Left lung (tissue), 10 donors: Measurements from ENCODE around the gene ADGRG6. TPM values are rescaled to one million over a fixed set of nuclear protein-coding genes. Genes with fewer than 3 reads are reported as not detected.
"Not testable (repeated sequence)": the region's sequence is repeated elsewhere in the genome, so short reads cannot be mapped to it uniquely, and the experiment has no call there.

Experiments
- ATAC-seq: fragments of 200-7000 bp; cut with Tn5 transposase; one replicate; pipeline ENCODE4 v1.9.1; 2020; ENCODE audit warnings: moderate library complexity
- DNase-seq, 4 donors: peaks; one replicate each; pipeline ENCODE4 v3.0.0-alpha.2; 2013 to 2020
- H3K27ac ChIP-seq, 2 donors: fragments of 200-600 bp; sonication (generic) in 1 of 2; one replicate each; pipeline versions ENCODE4 v1.5.0 to v1.8.0; 2020 to 2021
- H3K27me3 ChIP-seq, 2 donors: fragments of 200-600 bp; sonication (generic) in 1 of 2; one replicate each; pipeline versions ENCODE4 v1.5.0 to v1.8.0; 2020 to 2021
- H3K36me3 ChIP-seq, 2 donors: fragments of 200-600 bp; sonication (generic) in 1 of 2; one replicate each; pipeline versions ENCODE4 v1.5.0 to v1.8.0; 2020 to 2021
- H3K4me1 ChIP-seq, 2 donors: fragments of 200-600 bp; one replicate each; pipeline ENCODE4 v1.8.0; 2021
- H3K4me3 ChIP-seq, 2 donors: fragments of 200-600 bp; sonication (generic) in 1 of 2; one replicate each; pipeline versions ENCODE4 v1.5.0 to v1.8.0; 2020 to 2021; ENCODE audit warnings: mild to moderate bottlenecking in 1 of 2
- H3K9me3 ChIP-seq, 2 donors: fragments of 200-600 bp; sonication (generic) in 1 of 2; one replicate each; pipeline versions ENCODE4 v1.5.0 to v1.8.0; 2020 to 2021
- CTCF ChIP-seq, 2 donors: fragments of 200-600 bp; sonication (generic) in 1 of 2; IDR thresholded peaks; one replicate each; pipeline versions ENCODE4 v1.5.0 to v1.8.0; 2021; ENCODE audit warnings: antibody characterized with exemption in 2 of 2
- intact Hi-C, 2 donors: fragments of 100-400 bp; cut with DNase I; formaldehyde crosslinking; loops; one replicate each; pipeline versions ENCODE4 v1.11.2 to v1.14.2; 2022
- polyA plus RNA-seq, 6 donors: library from polyadenylated mRNA; unstranded; fragments of 120-200 nt; gene quantifications; one replicate each; pipeline ENCODE4 v1.2.1, GENCODE V29; 2013; ENCODE audit not compliant: insufficient read length in 6 of 6
- total RNA-seq, 2 donors: library from RNA; stranded (reverse); fragmentation: NEBNext Ultra II Directional; extraction: Animal tissue kit (Norgen Biotek cat#: 25700); gene quantifications; one replicate each; pipeline ENCODE4 v1.2.1, GENCODE V29; 2021
- donor health status: DM: no; HTN: yes; CAD: no.
- donor health status: DM: no; HTN: no; CAD: no.

ADGRG6 gene
- total and polyA plus RNA-seq, 8 donors: 34.2 to 160 (median 137) TPM

- intact Hi-C loops: no loop called here
- no peaks in the 10 kb centered on the region for H3K27me3 ChIP-seq
- no peak for TF ChIP-seq CTCF (IDR thresholded peaks at IDR 0.05)
- H3K9me3 ChIP-seq: peaks cover 0 to 9% of the 10 kb centered on the region in 2 donors
- no peak overlapping the region for H3K27ac ChIP-seq
- H3K4me1 ChIP-seq: no peaks in the 10 kb centered on the region
- DNase-seq: no peak
- H3K4me3 ChIP-seq: no peak overlapping the region
- no peak for ATAC-seq
- no peaks in the 10 kb centered on the region for H3K36me3 ChIP-seq
These were observed 21.5 kb upstream of the ADGRG6 start for GRCh38 chr6:142280265-142280664.

- ATAC-seq (no peak), DNase-seq (no peak)
- H3K9me3 ChIP-seq: peaks cover 0 to 9% of the 10 kb centered on the region in 2 donors
- no peak overlapping the region for H3K4me3 ChIP-seq
- intact Hi-C loops: no loop called here
- TF ChIP-seq CTCF (IDR thresholded peaks at IDR 0.05): no peak
- H3K27me3 ChIP-seq: no peaks in the 10 kb centered on the region
- H3K36me3 ChIP-seq: no peaks in the 10 kb centered on the region
- H3K4me1 ChIP-seq: no peaks in the 10 kb centered on the region
- no peak overlapping the region for H3K27ac ChIP-seq
These were observed 20.9 kb upstream of the ADGRG6 start for GRCh38 chr6:142280927-142281326.

GRCh38 chr6:142283138-142283537 is 18.7 kb upstream of the ADGRG6 start:
- ATAC-seq, H3K27me3 ChIP-seq, H3K36me3 ChIP-seq, H3K27ac ChIP-seq, H3K9me3 ChIP-seq, intact Hi-C loops, H3K4me1 ChIP-seq, DNase-seq, H3K4me3 ChIP-seq: not testable (repeated sequence)

DNA sequence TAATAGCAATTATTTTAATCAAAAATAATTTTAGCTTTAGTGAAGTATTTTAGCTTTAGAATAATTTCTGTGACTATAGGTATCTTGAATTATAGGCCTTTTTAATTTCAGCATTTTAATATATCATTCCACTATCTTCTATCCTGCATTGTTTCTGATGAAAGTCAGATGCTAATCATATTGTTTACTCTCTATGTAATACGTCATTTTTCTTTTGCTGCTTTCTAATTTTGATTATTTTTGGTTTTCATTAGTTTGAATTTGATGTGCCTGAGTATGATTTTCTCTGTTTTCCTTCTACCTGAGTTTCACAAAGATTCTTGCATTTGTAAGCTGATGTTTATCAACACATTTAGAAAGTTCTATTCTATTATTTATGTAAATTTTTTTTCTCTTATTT is 17.4 kb upstream of the ADGRG6 start:
- TF ChIP-seq CTCF (IDR thresholded peaks at IDR 0.05): no peak
- Histone ChIP-seq H3K27ac (no peak overlapping the region), H3K4me1 (no peaks in the 10 kb centered on the region), H3K4me3 (no peak overlapping the region), H3K36me3 (no peaks in the 10 kb centered on the region), H3K27me3 (no peaks in the 10 kb centered on the region), H3K9me3 (peaks cover 0 to 9% of the 10 kb centered on the region in 2 donors)
- DNase-seq: no peak
- intact Hi-C loops: no loop called here
- no peak for ATAC-seq

GRCh38 chr6:142285235-142286087 is 16.3 kb upstream of the ADGRG6 start:
- intact Hi-C loops: no loop called here
- no peak for ATAC-seq
- H3K4me1 ChIP-seq: no peaks in the 10 kb centered on the region

More at GRCh38 chr6:142285235-142286087, 16.3 kb upstream of the ADGRG6 start:
- no peaks in the 10 kb centered on the region for H3K36me3 ChIP-seq
- H3K27ac ChIP-seq: no peak overlapping the region
- DNase-seq: no peak
- H3K4me3 ChIP-seq: no peak overlapping the region
- TF ChIP-seq CTCF (IDR thresholded peaks at IDR 0.05): no peak
- H3K27me3 ChIP-seq: no peaks in the 10 kb centered on the region
- H3K9me3 ChIP-seq: peaks cover 0 to 5% of the 10 kb centered on the region in 2 donors
